GM19023 (cell line): ENCODE measurements around the gene PPP2R2D.

ENCODE experiments used
- ATAC-seq: cut with Tn5 transposase; IDR thresholded peaks from one replicate; pipeline ENCODE4 v1.9.1; 2021; ENCODE audit warnings: mild to moderate bottlenecking, moderate library complexity; ENCODE audit not compliant: unreplicated experiment

PPP2R2D gene

GRCh38 chr10:131886237-131886636 lies 14.6 kb upstream of the PPP2R2D start:
- ATAC-seq = no peak

DNA sequence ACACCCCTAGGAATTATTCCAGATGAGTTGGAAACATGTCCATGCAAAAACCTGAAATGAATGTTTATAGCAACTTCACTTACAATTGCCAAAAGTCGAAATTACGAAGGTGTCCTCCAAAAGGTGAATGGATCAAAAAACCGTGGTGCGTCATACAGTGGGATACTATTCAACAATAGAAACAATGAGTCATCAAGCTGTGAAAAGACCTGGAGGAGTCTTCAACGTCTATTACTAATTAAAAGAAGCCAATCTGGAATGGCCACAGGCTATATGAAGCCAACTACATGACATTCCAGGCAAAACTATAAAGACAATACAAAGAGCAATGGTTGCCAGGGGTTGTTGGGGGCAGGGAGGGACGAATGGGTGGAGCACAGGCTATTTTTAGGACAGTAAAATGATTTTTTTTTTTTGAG lies 12.6 kb upstream of the PPP2R2D start:
- ATAC-seq = no peak

DNA sequence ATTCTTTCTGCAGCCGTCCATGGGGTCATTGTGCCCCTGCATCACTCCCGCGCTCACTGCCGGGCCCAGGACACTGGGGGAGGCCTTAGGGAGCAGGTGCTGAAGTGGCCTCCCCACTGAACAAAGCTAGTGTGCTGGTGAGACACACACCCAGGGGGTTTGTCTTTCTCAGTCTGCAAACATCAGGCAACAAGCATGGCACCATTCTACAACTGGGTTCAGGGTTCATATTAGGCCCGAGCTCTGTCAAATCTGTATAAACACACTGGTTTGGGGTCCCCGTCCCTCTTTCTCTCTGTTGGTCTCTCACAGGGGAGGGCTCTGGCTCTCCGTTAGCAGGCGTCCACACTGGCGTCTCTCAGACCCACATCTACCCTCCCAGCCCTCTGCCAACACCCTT lies 11.1 kb upstream of the PPP2R2D start:
- no peak for ATAC-seq

- no peak for ATAC-seq
Measured at GRCh38 chr10:131890276-131891195, 10.3 kb upstream of the PPP2R2D start.

DNA sequence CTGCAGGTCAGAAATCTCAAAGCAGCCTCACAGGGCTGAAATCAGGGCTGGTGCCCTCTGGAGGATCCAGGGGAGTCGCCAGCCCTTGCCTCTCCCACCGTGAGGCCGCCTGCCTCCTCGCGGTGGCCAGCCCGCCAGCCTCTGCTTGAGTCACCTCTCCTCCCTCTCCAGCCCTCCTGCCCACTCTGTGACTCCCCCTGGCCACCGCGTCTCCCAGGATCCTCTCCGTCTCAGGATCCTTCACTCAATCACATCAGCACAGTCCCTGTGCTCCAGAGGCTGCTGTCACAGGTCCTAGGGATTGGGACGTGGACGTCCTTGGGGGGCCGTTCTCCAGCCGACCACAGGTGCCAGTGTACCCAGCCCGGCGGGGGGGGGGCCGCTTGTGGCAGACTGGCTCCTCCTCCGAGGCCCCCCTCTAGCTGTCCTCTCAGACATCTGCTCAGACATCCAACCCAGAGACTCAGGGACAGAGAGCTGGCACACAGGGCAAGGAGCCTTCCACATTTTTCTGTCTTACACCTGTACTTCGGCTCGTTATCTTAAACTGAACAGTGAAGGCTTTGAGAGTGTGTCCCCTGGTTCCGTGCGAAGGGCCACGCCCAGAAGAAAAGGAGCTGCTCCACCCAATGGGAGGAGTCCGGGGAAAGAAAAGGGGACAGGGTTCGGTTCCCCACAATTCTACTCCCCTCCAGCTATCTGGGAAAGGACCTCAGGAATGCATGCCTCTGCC lies 9.4 kb upstream of the PPP2R2D start:
- no peak for ATAC-seq

GRCh38 chr10:131891929-131892805 lies 8.6 kb upstream of the PPP2R2D start:
- no peak for ATAC-seq

- ATAC-seq = no peak
Measured at GRCh38 chr10:131892806-131893675, 7.8 kb upstream of the PPP2R2D start.

DNA sequence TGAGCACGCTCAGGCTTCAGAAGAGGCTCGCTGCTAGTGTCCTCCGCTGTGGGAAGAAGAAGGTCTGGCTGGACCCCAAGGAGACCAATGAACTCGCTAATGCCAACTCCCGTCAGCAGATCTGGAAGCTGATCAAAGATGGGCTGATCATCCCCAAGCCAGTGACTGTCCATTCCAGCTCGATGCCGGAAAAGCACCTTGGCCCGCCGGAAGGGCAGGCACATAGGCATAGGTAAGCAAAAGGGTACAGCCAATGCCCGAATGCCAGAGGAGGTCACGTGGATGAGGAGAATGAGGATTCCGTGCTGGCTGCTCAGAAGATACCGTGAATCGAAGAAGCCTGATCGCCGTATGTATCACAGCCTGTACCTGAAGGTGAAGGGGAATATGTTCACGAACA lies 5.7 kb upstream of the PPP2R2D start:
- ATAC-seq = no peak

DNA sequence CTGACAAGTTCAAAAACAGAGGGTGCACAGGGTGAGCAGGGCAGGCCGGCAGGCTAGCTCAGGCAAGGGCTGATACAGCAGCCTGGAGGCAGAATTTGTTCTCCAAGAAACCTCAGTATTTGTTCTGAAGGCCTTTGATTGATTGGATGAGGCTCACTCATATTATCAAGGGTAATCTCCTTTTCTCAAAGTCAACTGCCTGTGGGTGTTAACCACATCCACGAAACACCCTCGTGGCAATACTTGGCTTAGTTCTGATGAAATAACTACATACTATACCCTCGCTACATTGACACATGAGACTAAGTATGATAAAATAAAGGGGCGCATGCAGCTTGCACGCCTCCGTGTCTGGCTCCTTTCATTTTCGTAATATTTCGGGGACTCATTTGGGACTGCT lies 4.4 kb upstream of the PPP2R2D start:
- no peak for ATAC-seq

DNA sequence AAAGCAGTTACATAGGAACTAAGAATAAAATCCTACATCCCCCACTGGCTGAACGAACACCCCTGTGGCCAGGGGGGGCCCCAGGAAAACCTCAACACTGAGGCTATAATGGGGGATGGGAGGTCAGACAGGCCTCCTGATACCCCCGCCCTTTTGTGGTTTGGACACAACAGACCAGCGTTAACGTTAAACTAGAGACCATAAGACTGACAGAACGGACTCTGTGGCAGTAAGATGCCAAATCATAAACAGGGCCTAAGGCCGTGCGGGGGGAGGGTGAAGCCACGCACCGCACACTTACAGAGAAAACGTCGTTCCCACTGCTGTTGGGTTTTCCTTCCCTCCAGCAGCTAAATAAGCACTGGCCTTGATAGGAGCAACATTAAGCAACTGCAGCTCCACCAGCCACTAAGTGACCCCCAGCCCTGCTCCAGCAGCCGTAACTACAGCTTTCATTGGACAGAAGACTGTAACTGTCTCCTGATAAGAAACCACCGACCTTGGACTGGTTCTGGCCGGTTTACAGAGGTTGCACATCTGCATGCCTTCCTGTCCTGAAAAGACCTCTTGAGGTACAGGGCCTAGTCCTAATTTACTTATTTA lies 3.4 kb upstream of the PPP2R2D start:
- no peak for ATAC-seq

GRCh38 chr10:131898061-131898460 lies 2.7 kb upstream of the PPP2R2D start:
- no peak for ATAC-seq

DNA sequence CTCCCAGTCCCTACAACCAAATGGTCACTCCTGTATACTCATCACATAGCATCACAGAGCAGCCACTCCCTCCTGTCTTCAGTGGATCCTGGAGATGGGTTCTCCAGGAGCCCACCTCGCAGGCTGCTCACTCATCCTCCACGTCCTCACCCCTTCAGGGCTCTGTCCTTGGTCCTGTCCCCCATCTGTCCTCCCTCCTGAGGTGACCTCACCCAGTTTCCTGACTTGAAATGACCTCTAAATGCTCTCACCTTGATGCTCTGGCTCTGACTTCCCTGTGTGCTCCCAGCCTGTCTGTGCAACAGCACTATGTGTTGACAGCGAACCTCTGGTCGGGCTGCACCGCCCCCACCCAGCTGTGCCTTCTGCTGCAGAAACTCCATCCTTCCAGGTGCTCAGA lies 2.1 kb upstream of the PPP2R2D start:
- no peak for ATAC-seq

GRCh38 chr10:131899116-131899690 lies 1.6 kb upstream of the PPP2R2D start:
- ATAC-seq = no peak

- no peak for ATAC-seq
Measured at GRCh38 chr10:131899695-131900349, 986 bp upstream of the PPP2R2D start.

GRCh38 chr10:131901181-131901829 lies 497 bp downstream of the PPP2R2D start:
- ATAC-seq = peak; percentile 33

- ATAC-seq = no peak
Measured at GRCh38 chr10:131902211-131902610, 1.4 kb downstream of the PPP2R2D start.

DNA sequence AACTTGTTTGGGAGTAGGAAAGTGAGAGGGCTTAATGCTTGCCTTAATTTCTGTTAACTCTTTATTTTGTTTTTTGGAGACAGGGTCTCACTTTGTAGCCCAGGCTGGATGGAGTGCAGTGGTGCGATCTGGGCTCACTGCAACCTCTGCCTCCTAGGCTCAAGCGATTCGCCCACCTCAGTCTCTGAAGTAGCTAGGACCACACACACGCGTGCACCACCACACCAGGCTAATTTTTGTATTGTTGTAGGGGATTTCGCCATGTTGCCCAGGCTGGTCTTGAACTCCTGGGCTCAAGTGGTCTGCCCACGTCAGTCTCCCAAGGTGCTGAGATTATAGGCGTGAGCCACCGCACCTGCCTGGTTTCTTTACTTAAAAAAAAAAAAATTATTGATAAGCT lies 1.9 kb downstream of the PPP2R2D start:
- no peak for ATAC-seq

DNA sequence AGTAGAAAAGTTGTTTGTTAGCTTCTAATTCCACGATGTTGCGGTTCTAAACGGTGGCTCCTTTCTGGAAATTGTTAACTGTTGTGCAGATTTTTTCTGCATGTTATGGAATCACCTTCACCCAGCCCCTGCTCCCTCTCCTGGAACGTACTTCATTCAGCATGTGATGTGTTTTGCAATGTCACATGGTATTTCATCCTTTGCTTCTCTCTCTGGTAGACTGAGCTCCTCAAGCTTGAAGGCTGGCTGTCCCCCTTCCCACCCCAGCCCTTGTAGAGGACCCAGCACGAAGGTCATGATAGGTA lies 4.4 kb downstream of the PPP2R2D start:
- ATAC-seq = no peak
